ENCODE measurements around the gene GPX3.

DNA sequence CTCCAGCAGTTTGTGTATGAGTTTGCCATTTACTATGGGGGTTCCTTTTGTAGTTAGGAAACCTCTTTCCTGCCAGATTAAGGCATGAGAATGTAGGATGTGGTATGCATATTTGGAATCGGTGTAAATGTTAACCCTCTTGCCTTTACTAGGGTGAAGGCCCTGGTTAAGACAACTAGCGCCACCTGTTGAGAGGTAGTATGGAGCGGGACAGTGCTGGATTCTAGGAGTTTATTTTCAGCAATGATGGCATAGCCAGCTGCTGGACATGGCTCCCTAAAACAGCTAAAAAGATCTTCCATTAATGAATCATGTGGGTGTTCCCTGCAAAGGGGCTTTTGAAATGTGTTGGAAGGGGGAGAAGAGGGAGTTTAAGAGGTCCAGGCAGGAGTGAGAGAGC lies 30.7 kb upstream of the GPX3 start:
- TF ChIP-seq SUZ12 (IDR thresholded peaks at IDR 0.05; ENCODE audit: extremely low read depth, insufficient read depth, insufficient read length) (no peak), YY1 (IDR thresholded peaks at IDR 0.05; ENCODE audit: insufficient read depth, insufficient read length) (no peak), ZNF274 (IDR thresholded peaks at IDR 0.05; ENCODE audit: low read depth, low read length) (no peak)
